NOMO-1 (cell line): ENCODE measurements around the gene ZSCAN16.
"Not testable (repeated sequence)": the region's sequence is repeated elsewhere in the genome, so short reads cannot be mapped to it uniquely, and the experiment has no call there.

Experiments
- DNase-seq, 2 experiments: peaks; one replicate each; lab custom pipeline; 2025; ENCODE audit not compliant: unreplicated experiment in 2 of 2; lab: John Stamatoyannopoulos, UW

Gene ZSCAN16

GRCh38 chr6:28124350-28124970, at the start of gene ZSCAN16:
ZSCAN16 (plus strand) TSS chr6:28124609; CDS start chr6:28125444, 835 bp downstream.
- DNase-seq = peak; percentile 79 to 80

- DNase-seq = no peak
Observed at GRCh38 chr6:28078050-28078449, 46.4 kb upstream of the ZSCAN16 start.

- DNase-seq = no peak
Observed at GRCh38 chr6:28078836-28079235, 45.6 kb upstream of the ZSCAN16 start.

- DNase-seq = not testable (repeated sequence)
Observed at GRCh38 chr6:28080381-28080630, 44.1 kb upstream of the ZSCAN16 start, which contains the start of gene ZNF165. ZNF165 (plus strand) TSS chr6:28080568; CDS start chr6:28085481, 4,913 bp downstream.

DNA sequence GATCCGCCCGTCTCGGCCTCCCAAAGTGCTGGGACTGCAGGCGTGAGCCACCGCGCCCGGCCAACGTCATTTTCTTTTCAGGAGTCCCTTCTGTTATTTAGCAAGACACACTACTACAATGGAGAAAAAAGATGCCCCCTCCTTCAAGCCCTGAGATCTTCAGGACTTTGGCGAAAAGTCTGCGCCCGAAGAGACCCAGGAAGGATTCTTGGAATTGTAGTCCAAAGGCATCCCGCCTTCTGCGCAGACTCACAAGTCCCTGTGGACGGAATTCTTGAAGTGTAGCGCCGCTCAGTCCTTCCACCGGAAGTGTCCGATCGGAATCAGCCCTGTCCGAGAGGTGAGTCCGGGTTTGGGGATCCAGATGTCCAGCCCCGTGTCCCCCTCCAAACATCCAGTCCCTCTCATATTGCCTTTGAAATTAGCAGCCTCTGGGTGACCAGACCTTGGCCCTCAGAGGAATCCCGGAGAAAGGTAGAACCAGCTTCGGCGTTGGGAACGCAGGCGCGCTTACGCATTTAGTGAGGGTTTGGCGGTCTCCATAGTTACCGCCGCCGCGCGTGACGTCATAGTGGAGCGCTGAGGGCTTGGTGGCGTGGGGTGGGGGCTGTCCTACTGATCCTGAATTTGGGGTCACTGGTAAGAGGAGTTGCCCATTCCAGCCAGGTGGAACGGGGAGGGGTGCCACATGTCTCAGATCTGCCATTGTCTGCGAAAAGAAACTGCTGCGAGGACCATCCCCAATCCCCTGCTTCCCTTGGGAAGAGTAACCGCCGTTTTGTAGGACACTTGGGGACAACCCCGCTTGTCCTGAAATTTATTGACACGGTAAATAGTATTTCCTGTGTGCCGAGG, 43.6 kb upstream of the ZSCAN16 start:
- peak; percentile 79 to 81 for DNase-seq

DNA sequence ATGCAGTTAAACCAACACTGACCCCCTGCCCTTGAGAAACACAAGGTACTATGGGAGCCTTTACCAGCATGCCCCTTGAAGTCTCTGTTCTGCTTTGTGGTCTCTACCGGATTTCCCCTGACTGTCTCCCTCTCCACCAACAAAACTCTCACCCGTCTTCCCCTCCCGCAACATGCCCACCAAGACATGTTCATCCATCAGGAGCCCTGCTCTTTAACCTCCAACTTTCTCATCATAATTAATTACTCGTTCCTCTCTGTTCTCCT, 43.0 kb upstream of the ZSCAN16 start:
- peak in 1 of 2 experiments; percentile 49 for DNase-seq

- no peak for DNase-seq
Observed at GRCh38 chr6:28082939-28083338, 41.5 kb upstream of the ZSCAN16 start.

- DNase-seq = no peak
Observed at GRCh38 chr6:28089054-28089453, 35.4 kb upstream of the ZSCAN16 start.

DNA sequence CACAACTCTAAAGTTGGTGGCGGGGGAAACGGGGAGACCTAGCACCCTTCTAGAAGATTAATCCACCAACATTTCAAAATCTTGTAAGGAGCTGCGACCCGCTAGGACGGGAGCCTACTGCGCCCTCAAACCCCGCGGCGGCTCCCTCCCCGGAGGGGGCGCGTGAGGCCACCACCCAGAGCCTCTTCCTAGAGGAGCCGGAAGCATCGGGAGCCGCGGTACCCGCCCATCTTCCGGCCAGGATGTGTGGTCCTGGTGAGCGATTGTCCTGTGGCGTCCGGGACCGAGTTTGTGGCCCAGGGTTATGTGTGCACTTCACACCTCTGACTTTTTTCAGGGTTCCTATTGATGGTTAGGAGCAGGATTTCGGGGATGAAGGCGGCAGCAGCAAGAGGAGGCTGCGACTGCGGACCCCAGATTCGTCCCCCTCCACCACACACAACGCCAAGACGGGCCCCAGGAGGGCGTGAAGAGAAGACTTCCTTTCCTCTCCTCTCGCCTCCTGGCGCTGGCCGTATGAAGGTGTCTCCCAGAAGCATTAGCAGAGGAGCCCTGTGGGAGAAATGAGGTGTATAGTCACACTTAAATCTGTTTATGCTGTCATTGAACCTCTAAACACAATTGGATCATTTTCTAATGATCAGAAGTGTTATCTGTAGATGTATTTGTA, 33.4 kb upstream of the ZSCAN16 start:
- no peak for DNase-seq

DNA sequence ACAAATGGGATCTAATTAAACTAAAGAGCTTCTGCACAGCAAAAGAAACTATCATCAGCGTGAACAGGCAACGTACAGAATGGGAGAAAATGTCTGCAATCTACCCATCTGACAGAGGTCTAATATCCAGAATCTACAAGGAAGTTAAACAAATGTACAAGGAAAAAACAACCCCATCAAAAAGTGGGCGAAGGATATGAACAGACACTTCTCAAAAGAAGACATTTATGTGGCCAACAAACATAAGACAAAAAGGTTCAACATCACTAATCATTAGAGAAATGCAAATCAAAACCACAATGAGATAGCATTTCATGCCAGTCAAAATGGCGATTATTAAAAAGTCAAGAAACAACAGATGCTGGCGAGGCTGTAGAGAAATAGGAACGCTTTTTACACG, 22.2 kb upstream of the ZSCAN16 start:
- DNase-seq = not testable (repeated sequence)

DNA sequence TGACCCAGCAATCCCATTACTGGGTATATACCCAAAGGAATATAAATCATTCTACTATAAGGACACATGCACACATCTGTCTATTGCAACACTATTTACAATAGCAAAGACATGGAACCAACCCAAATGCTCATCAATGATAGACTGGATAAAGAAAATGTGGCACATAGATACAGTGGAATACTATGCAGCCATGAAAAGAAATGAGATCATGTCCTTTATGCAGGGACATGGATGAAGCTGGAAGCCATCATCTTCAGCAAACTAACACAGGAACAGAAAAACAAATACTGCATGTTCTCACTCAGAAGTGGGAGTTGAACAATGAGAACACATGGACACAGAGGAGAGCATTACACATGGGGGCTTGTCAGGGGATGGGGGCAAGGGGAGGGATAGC, 21.7 kb upstream of the ZSCAN16 start:
- DNase-seq = not testable (repeated sequence)

- peak; percentile 86 to 90 for DNase-seq
Observed at GRCh38 chr6:28104392-28105244, 19.8 kb upstream of the ZSCAN16 start.

DNA sequence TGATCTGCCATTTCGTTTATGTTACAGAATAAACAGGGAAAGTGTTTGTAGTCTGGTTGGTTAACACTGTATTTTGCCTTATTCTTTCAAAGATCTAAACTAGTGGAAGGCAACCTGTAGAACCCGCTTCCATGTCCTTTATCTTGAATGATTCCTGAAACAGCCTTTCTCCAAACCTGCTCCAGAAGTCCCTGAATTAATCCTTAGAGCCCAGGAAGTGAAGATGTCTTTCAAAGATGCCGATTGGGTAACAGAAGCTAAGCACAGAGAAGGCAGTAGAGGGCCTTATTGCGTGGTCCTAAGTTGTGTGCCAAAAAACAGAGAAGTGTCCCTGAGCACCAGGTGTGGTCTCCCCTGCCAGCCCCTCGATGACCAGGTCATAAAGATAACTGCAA, 19.2 kb upstream of the ZSCAN16 start:
- DNase-seq = peak; percentile 25 to 62

GRCh38 chr6:28107506-28107905, 16.9 kb upstream of the ZSCAN16 start:
- no peak for DNase-seq

- no peak for DNase-seq
Observed at GRCh38 chr6:28111964-28112363, 12.4 kb upstream of the ZSCAN16 start.

DNA sequence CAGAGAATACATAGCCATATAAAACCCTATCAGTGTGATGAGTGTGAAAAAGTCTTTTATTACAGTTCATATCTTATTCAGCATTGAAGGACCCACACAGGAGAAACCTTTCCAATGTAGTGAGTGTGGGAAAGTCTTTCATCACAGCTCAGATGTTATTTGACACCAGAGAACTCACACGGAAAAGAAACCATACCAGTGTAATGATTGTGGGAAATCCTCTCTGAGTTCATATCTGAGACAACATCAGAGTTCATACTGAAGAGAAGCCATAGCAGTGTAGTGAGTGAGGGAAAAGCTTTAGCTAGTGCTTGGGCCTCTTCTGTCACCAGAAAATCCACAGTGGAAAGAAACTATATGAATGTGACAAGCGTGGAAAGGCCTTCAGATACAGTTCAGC, 8.6 kb upstream of the ZSCAN16 start:
- no peak for DNase-seq

DNA sequence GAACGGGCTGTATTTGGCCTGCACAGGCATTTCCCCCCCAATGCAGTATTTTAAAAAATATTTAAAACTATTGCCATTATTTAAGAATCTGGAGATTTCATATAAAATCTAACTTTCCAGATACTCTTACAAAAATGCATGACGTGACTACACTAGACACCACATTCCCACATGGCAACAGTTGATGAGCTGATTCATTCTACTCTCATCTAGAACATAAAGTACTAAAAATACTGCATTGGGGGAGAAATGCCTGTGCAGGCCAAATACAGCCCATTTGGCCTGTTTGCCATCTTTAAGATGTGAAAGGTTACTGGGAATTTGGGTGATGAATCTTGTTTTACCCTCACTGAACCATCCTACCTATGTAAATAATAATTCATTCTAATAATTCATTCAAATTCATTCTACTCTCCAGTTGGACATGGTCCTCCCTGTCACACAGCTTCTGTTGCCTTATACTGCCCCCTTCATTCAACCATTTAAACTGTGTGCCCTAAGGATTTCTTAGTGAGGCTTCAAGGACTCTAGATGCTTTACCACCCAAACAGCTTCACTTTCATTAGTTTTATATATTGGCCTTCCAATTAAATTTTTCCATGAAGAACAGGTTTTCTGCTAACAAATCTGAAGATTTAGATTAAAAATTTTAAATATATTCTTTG, 6.9 kb upstream of the ZSCAN16 start:
- no peak for DNase-seq

GRCh38 chr6:28118217-28118616, 6.2 kb upstream of the ZSCAN16 start:
- DNase-seq = no peak

- DNase-seq = no peak
Observed at GRCh38 chr6:28121876-28122275, 2.5 kb upstream of the ZSCAN16 start.

- not testable (repeated sequence) for DNase-seq
Observed at GRCh38 chr6:28122283-28122682, 2.1 kb upstream of the ZSCAN16 start.

- peak in 1 of 2 experiments; percentile 17 for DNase-seq
Observed at GRCh38 chr6:28124971-28125353, 553 bp downstream of the ZSCAN16 start.
